Endothelial cell (in vitro differentiated cells): ENCODE measurements around the gene FOXRED2. TPM values are rescaled to one million over a fixed set of nuclear protein-coding genes. Genes with fewer than 3 reads are reported as not detected.
"Not testable (repeated sequence)": the region's sequence is repeated elsewhere in the genome, so short reads cannot be mapped to it uniquely, and the experiment has no call there.

ENCODE experiments used
- DNase-seq: peaks from one replicate; pipeline ENCODE4 v3.0.0; 2021; ENCODE audit warnings: low spot score
- H3K27ac Mint-ChIP-seq: one replicate; pipeline ENCODE4 v1.8.0; 2021; ENCODE audit warnings: mixed read lengths, inconsistent platforms; ENCODE audit not compliant: unreplicated experiment
- H3K27me3 Mint-ChIP-seq: one replicate; pipeline ENCODE4 v1.8.0; 2021; ENCODE audit warnings: mild to moderate bottlenecking, moderate library complexity, mixed read lengths, inconsistent platforms; ENCODE audit not compliant: unreplicated experiment
- H3K36me3 Mint-ChIP-seq: one replicate; pipeline ENCODE4 v1.8.0; 2021; ENCODE audit warnings: mild to moderate bottlenecking, low read depth, mixed read lengths, inconsistent platforms; ENCODE audit not compliant: unreplicated experiment
- H3K4me1 Mint-ChIP-seq: one replicate; pipeline ENCODE4 v1.8.0; 2021; ENCODE audit warnings: mild to moderate bottlenecking, mixed read lengths, inconsistent platforms; ENCODE audit not compliant: unreplicated experiment
- H3K4me3 Mint-ChIP-seq: one replicate; pipeline ENCODE4 v1.8.0; 2021; ENCODE audit warnings: mild to moderate bottlenecking, mixed read lengths, inconsistent platforms; ENCODE audit not compliant: unreplicated experiment
- H3K9me3 Mint-ChIP-seq: one replicate; pipeline ENCODE4 v1.8.0; 2021; ENCODE audit warnings: mixed read lengths, inconsistent platforms; ENCODE audit not compliant: unreplicated experiment
- total RNA-seq: library from RNA; stranded (reverse); fragmentation: NEBNext Ultra II Directional; extraction: Animal tissue kit (Norgen Biotek cat#: 25700); gene quantifications from one replicate; pipeline ENCODE4 v1.2.1, GENCODE V29; 2021; ENCODE audit not compliant: unreplicated experiment
- TF ChIP-seq, protein P1 (sequence below): fragments of 200-600 bp; sonication (generic); IDR thresholded peaks from one replicate; pipeline ENCODE4 v1.5.0; 2021; ENCODE audit warnings: antibody characterized with exemption; ENCODE audit not compliant: unreplicated experiment

The FOXRED2 gene
- total RNA-seq, 1 donor from 2014 or later: 17.6 TPM

DNA sequence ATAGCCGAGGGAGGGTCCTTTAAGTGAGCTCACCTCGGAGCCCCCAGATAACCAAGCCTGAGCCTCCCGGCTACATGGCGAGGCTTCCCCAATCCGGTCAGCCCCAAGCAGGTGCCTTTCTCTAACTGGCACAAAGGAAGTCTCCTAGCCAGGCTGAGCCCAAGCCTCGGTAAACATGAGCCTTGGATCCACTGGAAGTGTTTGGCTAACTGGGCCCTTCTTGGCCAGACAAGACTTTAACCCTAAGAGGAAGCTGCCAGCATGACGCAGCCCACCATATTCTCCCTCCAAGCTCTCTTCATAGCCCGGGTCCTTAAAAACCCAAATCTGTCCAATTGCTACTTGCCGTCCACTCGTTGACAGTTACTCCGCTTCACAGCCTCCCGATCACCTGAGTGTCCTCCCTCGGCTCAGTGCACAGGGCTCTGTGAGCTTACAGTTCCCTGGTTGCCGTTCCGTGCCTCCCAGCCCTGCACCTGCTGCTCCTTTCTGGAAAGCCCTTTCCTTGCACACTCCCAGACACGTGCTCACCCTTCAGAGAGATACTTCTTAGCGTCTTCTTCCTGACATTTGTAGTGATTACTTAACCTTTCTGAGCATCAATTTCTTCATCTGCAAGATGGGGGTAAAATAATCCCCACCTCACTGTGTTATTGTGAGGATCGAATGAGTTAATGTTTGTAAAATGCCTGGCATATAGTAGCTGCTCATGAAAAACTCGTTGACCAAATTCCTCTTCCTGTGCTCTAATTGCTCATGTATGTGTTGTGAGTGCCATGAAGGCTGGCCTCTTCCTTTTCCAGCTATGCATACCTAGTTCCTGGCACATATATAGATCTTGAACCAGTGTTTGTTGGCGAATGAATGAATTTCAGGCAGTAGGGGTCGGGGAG is 51.0 kb downstream of the FOXRED2 start:
- Mint-ChIP-seq H3K4me1 (peaks cover 21% of the 10 kb centered on the region), H3K27ac (peak overlapping the region; percentile 65), H3K4me3 (peak overlapping the region; percentile 68), H3K27me3 (peaks cover 8% of the 10 kb centered on the region), H3K9me3 (no peaks in the 10 kb centered on the region), H3K36me3 (no peaks in the 10 kb centered on the region)
- TF ChIP-seq, protein P1, sequence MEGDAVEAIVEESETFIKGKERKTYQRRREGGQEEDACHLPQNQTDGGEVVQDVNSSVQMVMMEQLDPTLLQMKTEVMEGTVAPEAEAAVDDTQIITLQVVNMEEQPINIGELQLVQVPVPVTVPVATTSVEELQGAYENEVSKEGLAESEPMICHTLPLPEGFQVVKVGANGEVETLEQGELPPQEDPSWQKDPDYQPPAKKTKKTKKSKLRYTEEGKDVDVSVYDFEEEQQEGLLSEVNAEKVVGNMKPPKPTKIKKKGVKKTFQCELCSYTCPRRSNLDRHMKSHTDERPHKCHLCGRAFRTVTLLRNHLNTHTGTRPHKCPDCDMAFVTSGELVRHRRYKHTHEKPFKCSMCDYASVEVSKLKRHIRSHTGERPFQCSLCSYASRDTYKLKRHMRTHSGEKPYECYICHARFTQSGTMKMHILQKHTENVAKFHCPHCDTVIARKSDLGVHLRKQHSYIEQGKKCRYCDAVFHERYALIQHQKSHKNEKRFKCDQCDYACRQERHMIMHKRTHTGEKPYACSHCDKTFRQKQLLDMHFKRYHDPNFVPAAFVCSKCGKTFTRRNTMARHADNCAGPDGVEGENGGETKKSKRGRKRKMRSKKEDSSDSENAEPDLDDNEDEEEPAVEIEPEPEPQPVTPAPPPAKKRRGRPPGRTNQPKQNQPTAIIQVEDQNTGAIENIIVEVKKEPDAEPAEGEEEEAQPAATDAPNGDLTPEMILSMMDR: no peak
- no peak for DNase-seq

- Mint-ChIP-seq H3K36me3 (no peaks in the 10 kb centered on the region), H3K4me3 (no peak overlapping the region), H3K27me3 (peaks cover 8% of the 10 kb centered on the region), H3K9me3 (no peaks in the 10 kb centered on the region), H3K27ac (no peak overlapping the region), H3K4me1 (peaks cover 22% of the 10 kb centered on the region)
- TF ChIP-seq, protein P1: no peak
- DNase-seq: peak; percentile 84
Observed at GRCh38 chr22:36454916-36455570, 51.8 kb downstream of the FOXRED2 start.

DNA sequence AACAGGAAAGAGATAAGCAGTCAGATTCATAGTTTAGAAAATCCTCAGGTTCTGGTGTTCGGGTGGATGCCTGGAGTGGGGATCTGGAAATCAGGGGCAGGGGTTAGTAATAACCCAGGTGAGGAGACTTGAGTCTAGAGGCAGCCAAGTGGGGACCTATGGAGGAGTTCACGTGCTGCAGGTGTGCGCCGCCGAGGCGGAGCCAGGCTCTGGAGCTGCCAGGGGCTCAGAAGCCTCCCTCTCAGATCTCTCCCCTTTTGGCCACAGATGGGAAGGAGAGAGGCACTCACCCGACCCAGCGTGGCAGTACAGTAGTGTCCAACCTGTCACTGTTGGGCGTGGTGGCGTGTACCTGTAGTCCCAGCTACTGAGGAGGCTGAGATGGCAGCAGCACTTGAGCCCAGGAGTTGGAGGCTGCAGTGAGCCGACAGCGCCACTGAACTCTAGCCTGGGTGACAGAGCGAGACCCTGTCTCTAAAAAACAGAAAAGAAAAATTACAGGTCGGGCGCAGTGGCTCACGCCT is 52.9 kb downstream of the FOXRED2 start:
- Mint-ChIP-seq H3K36me3 (no peaks in the 10 kb centered on the region), H3K9me3 (no peaks in the 10 kb centered on the region), H3K4me3 (peak overlapping the region; percentile 25), H3K27me3 (peaks cover 8% of the 10 kb centered on the region), H3K4me1 (peaks cover 28% of the 10 kb centered on the region), H3K27ac (peak overlapping the region; percentile 48)
- no peak for DNase-seq
- TF ChIP-seq, protein P1: no peak

- peaks cover 12% of the 10 kb centered on the region for H3K27me3 Mint-ChIP-seq
- not testable (repeated sequence) for H3K9me3 Mint-ChIP-seq, H3K4me3 Mint-ChIP-seq, DNase-seq, H3K27ac Mint-ChIP-seq, H3K36me3 Mint-ChIP-seq
- peaks cover 31% of the 10 kb centered on the region for H3K4me1 Mint-ChIP-seq
Observed at GRCh38 chr22:36452978-36453607, 53.7 kb downstream of the FOXRED2 start.

GRCh38 chr22:36452250-36452977 is 54.4 kb downstream of the FOXRED2 start:
- Mint-ChIP-seq H3K36me3 (no peaks in the 10 kb centered on the region), H3K4me3 (no peak overlapping the region), H3K9me3 (no peaks in the 10 kb centered on the region), H3K27me3 (peaks cover 12% of the 10 kb centered on the region), H3K27ac (peak overlapping the region; percentile 95), H3K4me1 (peaks cover 31% of the 10 kb centered on the region)
- DNase-seq: no peak
- TF ChIP-seq, protein P1: no peak

GRCh38 chr22:36450923-36451322 is 55.9 kb downstream of the FOXRED2 start:
- not testable (repeated sequence) for H3K9me3 Mint-ChIP-seq, H3K27me3 Mint-ChIP-seq, H3K4me3 Mint-ChIP-seq, H3K36me3 Mint-ChIP-seq, DNase-seq
- Mint-ChIP-seq H3K27ac (peak overlapping the region; percentile 70), H3K4me1 (peaks cover 30% of the 10 kb centered on the region)
